ENCODE results near the gene SLC10A7.

SLC10A7 gene

DNA sequence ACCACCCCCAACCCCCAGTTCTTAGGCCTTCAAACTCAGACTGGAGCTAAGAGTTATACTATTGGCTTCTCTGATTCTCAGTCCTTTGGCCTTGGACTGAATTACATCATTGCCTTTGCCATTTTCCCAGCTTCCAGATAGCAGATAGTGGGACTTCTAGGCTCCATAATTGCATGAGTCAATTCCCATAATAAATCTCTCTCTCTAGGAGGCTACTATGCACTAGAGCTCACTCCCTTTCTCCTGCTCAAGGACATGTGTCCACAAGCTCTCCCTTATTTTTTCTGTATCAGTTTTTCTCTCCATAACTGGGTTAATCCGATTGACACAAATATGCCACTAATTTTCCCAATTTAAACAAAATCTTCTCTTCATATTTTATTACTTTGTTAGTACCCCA, 204.0 kb downstream of the SLC10A7 start:
- TF ChIP-seq, protein P1, sequence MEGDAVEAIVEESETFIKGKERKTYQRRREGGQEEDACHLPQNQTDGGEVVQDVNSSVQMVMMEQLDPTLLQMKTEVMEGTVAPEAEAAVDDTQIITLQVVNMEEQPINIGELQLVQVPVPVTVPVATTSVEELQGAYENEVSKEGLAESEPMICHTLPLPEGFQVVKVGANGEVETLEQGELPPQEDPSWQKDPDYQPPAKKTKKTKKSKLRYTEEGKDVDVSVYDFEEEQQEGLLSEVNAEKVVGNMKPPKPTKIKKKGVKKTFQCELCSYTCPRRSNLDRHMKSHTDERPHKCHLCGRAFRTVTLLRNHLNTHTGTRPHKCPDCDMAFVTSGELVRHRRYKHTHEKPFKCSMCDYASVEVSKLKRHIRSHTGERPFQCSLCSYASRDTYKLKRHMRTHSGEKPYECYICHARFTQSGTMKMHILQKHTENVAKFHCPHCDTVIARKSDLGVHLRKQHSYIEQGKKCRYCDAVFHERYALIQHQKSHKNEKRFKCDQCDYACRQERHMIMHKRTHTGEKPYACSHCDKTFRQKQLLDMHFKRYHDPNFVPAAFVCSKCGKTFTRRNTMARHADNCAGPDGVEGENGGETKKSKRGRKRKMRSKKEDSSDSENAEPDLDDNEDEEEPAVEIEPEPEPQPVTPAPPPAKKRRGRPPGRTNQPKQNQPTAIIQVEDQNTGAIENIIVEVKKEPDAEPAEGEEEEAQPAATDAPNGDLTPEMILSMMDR (conservative IDR thresholded peaks at IDR 0.05; ENCODE audit: low read depth, low read length) = no peak
- DNase-seq (ENCODE audit: low read depth) = no peak
- no peak overlapping the region for H3K4me3 ChIP-seq (ENCODE audit: low read depth, low read length)

DNA sequence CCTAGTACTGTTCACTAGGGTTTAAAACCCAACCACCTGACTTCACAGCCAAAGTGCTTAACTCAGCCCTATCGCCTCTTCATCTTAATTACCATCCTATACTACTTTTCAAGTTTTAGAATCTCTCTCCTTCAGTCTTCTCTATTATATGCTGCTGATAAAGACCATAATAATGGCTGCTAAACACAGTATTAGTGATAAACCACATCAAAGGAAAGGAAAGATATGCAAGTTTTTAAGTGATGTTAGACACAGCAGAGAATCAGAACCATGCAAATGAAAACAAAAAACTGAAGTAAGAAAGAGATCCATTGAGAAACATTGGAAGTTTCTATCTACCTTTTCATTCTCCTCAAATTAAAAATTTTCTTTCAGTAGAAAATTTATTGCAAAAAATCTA, 206.6 kb downstream of the SLC10A7 start:
- no peak overlapping the region for H3K4me3 ChIP-seq (ENCODE audit: low read depth, low read length)
- DNase-seq (ENCODE audit: low read depth) = no peak
- TF ChIP-seq, protein P1 (conservative IDR thresholded peaks at IDR 0.05; ENCODE audit: low read depth, low read length) = no peak

- TF ChIP-seq, protein P1 (conservative IDR thresholded peaks at IDR 0.05; ENCODE audit: low read depth, low read length) = no peak
- no peak overlapping the region for H3K4me3 ChIP-seq (ENCODE audit: low read depth, low read length)
- DNase-seq (ENCODE audit: low read depth) = peak; percentile 16
Measured at GRCh38 chr4:146311238-146311970, 210.3 kb downstream of the SLC10A7 start.

- H3K4me3 ChIP-seq (ENCODE audit: low read depth, low read length) = no peak overlapping the region
- no peak for DNase-seq (ENCODE audit: low read depth)
- TF ChIP-seq, protein P1 (conservative IDR thresholded peaks at IDR 0.05; ENCODE audit: low read depth, low read length) = no peak
Measured at GRCh38 chr4:146310319-146311021, 211.3 kb downstream of the SLC10A7 start.

DNA sequence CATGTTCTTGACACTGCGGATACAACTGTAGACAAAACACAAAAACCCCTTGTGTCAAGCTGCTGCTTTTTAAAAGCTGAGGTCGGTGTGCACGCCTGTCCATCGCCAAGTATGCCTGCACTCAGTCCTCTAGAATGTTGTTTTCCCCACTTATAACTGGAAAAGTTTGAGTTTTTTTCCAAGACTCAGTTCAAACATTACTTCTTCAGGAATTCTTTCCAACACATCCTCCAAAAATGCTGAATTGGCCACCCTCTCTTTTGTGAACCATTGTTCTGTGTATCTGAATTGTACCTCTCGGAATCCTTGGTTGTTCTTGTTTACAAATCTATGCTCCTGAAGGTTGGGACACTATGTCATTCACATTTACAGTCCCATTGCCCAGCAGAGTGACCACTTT, 212.8 kb downstream of the SLC10A7 start:
- no peak for DNase-seq (ENCODE audit: low read depth)
- no peak overlapping the region for H3K4me3 ChIP-seq (ENCODE audit: low read depth, low read length)
- TF ChIP-seq, protein P1 (conservative IDR thresholded peaks at IDR 0.05; ENCODE audit: low read depth, low read length) = no peak

DNA sequence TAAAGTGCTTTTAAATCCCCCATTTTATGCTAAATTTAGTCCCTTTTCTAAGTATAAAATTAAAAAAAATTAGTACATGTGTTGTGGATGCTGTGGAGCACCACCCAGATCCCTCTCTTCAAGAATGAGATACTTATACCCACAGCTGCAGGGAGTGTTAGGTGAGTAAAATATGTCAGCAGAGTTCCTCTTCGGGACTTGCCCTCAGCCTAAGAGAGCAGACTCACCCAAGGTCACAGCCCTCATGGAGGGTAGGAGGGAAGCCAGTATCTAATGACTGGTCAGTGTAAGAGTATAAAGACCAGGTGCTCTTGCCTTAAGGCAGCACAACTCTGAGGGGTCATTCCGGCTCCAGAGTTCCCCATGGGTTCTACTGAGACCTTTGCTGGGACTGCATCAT, 218.9 kb downstream of the SLC10A7 start:
- no peak for DNase-seq (ENCODE audit: low read depth)
- H3K4me3 ChIP-seq (ENCODE audit: low read depth, low read length) = no peak overlapping the region
- TF ChIP-seq, protein P1 (conservative IDR thresholded peaks at IDR 0.05; ENCODE audit: low read depth, low read length) = no peak
